Lung (tissue), 12 donors: ENCODE data around the gene NCOA5. TPM values are rescaled to one million over a fixed set of nuclear protein-coding genes. Genes with fewer than 3 reads are reported as not detected.

ENCODE experiments used
- ATAC-seq: fragments of 200-7000 bp; cut with Tn5 transposase; one replicate; pipeline ENCODE4 v1.9.1; 2020; ENCODE audit warnings: moderate number of reproducible peaks; ENCODE audit not compliant: insufficient read depth, low FRiP score
- DNase-seq, 3 donors: peaks; one replicate each; pipeline ENCODE4 v3.0.0-alpha.2; 2013 to 2017
- H3K27ac ChIP-seq, 2 donors: one replicate each; pipeline ENCODE4 v1.5.1; 2013; ENCODE audit warnings: mild to moderate bottlenecking in 2 of 2, moderate library complexity in 2 of 2, control low read depth in 1 of 2, inconsistent platforms in 1 of 2, low read depth in 1 of 2, low read length in 1 of 2
- H3K27me3 ChIP-seq, 3 donors: one replicate each; pipeline ENCODE4 v1.5.1; 2013; ENCODE audit warnings: low read length in 2 of 3; ENCODE audit not compliant: control insufficient read depth in 3 of 3, insufficient read depth in 3 of 3
- H3K36me3 ChIP-seq, 4 donors: one replicate each; pipeline ENCODE4 v1.5.1; 2013; ENCODE audit warnings: low read length in 4 of 4, mild to moderate bottlenecking in 1 of 4, moderate library complexity in 1 of 4; ENCODE audit not compliant: control insufficient read depth in 4 of 4, insufficient read depth in 4 of 4
- H3K4me1 ChIP-seq, 5 donors: one replicate each; pipeline ENCODE4 v1.5.1; 2013; ENCODE audit warnings: low read length in 5 of 5, mild to moderate bottlenecking in 2 of 5, moderate library complexity in 1 of 5; ENCODE audit not compliant: control insufficient read depth in 5 of 5, insufficient read depth in 5 of 5
- H3K4me3 ChIP-seq: one replicate; pipeline ENCODE4 v1.5.1; 2013; ENCODE audit warnings: mild to moderate bottlenecking, control low read depth, moderate library complexity
- H3K9ac ChIP-seq, 2 donors: one replicate each; pipeline ENCODE4 v1.5.1; 2013; ENCODE audit warnings: low read length in 2 of 2, control low read depth in 1 of 2; ENCODE audit not compliant: insufficient read depth in 1 of 2
- H3K9me3 ChIP-seq, 4 donors: one replicate each; pipeline ENCODE4 v1.5.1; 2013; ENCODE audit warnings: low read length in 3 of 4, mild to moderate bottlenecking in 1 of 4, moderate library complexity in 1 of 4; ENCODE audit not compliant: control insufficient read depth in 4 of 4, insufficient read depth in 3 of 4
- WGBS, 2 donors: extraction: QIAGEN DNeasy Blood & Tissue Kit; methylation state at CpG; one replicate each; pipeline ENCODE4 v1.1.7; 2013; 5-methylcytosine and 5-hydroxymethylcytosine counted together
- polyA plus RNA-seq, 2 donors: library from polyadenylated mRNA; stranded (reverse); fragments of 200-250 nt; gene quantifications; one replicate each; pipeline ENCODE4 v1.2.1, GENCODE V29; 2013
- total RNA-seq, 2 donors: library from RNA; depleted of rRNA in 1 of 2; stranded (reverse); fragments of >200 nt in 1 of 2; gene quantifications; one replicate each; pipeline ENCODE4 v1.2.1, GENCODE V29; 2014 to 2021
- TF ChIP-seq, protein P1 (sequence below): IDR thresholded peaks from 2 replicates; pipeline ENCODE4 v1.5.1; 2012; ENCODE audit warnings: mild to moderate bottlenecking; ENCODE audit errors: control extremely low read depth, extremely low read depth
- donor health status: control.
- donor health status: control.
- donor health status: Bipolar disorder and iron deficiency.
- donor health status: healthy.
- donor health status: DM: yes; HTN: yes; CAD: no.

Gene NCOA5
- total and polyA plus RNA-seq, 4 donors = 11.1 to 24.2 (median 15.1) TPM

DNA sequence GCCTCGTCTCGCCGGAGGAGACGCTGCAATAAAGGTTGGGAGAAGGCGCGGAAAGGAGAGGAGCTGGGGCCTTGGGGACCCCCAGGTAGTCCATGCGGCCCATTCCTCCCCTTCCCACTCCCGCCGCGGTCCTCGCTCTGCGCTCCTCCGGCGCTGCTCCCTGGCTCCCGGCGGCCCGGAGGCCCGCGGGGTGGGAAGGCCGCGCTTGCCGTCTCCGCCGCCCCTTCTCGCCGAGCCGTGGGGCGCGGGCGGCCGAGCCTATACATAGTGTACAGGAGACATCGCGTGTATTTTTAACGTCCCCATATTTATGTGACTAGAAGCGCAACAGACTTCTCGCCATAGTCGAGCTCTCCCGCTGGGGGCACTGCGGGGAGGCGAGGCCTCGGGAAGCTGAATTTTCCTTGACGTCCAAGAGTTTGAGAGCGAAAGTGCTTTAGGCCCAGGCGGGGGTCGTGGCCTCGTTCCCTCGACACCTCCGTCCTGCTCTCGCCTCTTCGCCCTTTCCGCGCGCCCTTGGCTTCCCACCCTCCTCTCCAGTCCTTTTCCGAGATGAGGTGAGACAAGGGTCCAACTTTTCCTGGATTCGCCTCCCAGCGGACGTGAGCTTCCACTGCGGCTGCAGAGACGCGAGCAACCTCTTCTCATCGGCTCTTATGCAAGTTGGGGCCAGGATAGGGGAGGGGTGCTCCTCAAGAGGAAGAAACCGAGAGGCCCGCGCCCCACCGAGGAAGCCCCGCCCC, 31.7 kb downstream of the NCOA5 start:
- Histone ChIP-seq H3K36me3 (peaks cover 17 to 24% (median 20%) of the 10 kb centered on the region in 4 donors), H3K4me3 (no peak overlapping the region), H3K9ac (no peak overlapping the region), H3K9me3 (no peaks in the 10 kb centered on the region), H3K27me3 (peaks cover 0 to 11% (median 3%) of the 10 kb centered on the region in 3 donors), H3K27ac (no peak overlapping the region), H3K4me1 (peaks cover 0 to 21% (median 10%) of the 10 kb centered on the region in 5 donors)
- WGBS, 2 donors = 6 to 19% methylated on average over 60 to 66 of the region's 66 CpGs
- ATAC-seq (no peak), DNase-seq (peak; percentile 47 to 60 (median 60))
- TF ChIP-seq, protein P1, sequence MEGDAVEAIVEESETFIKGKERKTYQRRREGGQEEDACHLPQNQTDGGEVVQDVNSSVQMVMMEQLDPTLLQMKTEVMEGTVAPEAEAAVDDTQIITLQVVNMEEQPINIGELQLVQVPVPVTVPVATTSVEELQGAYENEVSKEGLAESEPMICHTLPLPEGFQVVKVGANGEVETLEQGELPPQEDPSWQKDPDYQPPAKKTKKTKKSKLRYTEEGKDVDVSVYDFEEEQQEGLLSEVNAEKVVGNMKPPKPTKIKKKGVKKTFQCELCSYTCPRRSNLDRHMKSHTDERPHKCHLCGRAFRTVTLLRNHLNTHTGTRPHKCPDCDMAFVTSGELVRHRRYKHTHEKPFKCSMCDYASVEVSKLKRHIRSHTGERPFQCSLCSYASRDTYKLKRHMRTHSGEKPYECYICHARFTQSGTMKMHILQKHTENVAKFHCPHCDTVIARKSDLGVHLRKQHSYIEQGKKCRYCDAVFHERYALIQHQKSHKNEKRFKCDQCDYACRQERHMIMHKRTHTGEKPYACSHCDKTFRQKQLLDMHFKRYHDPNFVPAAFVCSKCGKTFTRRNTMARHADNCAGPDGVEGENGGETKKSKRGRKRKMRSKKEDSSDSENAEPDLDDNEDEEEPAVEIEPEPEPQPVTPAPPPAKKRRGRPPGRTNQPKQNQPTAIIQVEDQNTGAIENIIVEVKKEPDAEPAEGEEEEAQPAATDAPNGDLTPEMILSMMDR = no peak

DNA sequence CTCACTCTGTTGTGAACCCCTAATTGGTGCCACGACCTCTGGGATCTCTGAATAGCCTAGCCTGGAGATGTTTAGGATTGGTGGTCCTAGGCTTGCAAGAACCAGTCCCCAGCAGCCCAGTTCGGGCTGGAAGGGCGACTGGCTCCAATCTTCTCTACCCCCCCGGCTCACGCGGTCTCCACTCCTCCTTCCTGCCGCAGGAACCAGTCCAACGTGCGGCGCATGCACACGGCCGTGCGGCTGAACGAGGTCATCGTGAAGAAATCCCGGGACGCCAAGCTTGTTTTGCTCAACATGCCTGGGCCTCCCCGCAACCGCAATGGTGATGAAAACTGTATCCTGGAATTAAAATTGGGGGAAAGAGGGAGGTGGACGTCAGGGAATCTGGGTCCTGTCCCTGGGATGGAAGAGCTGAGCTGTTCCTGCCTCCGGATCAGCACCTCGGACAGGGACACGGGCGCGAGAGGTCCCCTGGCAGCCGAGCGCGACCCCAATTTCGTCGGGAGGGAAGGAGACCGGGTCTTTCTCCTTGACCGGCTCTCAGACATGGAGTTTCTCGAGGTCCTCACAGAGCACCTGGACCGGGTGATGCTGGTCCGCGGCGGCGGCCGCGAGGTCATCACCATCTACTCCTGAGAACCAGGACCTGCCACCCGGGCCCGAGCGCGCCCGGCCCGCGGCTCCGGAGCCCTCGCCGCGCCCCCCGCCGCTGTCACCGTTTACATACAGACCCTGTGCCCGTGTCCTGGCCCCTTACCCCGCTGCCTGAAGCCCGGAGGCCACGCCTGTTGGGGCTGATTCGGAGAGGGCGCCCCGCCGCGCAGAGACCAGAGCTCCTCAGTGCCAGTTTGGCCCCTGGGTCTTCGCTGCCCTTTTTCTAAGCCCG, 32.5 kb downstream of the NCOA5 start:
- TF ChIP-seq, protein P1 = no peak
- Histone ChIP-seq H3K9me3 (no peaks in the 10 kb centered on the region), H3K27ac (no peak overlapping the region), H3K4me1 (peaks cover 0 to 15% (median 10%) of the 10 kb centered on the region in 5 donors), H3K27me3 (peaks cover 0 to 11% (median 3%) of the 10 kb centered on the region in 3 donors), H3K4me3 (no peak overlapping the region), H3K9ac (no peak overlapping the region), H3K36me3 (peaks cover 9 to 20% (median 15%) of the 10 kb centered on the region in 4 donors)
- peak; percentile 74 to 78 (median 77) for DNase-seq
- ATAC-seq = no peak
- 15 to 22% methylated on average over 52 to 65 of the region's 65 CpGs for WGBS, 2 donors

DNA sequence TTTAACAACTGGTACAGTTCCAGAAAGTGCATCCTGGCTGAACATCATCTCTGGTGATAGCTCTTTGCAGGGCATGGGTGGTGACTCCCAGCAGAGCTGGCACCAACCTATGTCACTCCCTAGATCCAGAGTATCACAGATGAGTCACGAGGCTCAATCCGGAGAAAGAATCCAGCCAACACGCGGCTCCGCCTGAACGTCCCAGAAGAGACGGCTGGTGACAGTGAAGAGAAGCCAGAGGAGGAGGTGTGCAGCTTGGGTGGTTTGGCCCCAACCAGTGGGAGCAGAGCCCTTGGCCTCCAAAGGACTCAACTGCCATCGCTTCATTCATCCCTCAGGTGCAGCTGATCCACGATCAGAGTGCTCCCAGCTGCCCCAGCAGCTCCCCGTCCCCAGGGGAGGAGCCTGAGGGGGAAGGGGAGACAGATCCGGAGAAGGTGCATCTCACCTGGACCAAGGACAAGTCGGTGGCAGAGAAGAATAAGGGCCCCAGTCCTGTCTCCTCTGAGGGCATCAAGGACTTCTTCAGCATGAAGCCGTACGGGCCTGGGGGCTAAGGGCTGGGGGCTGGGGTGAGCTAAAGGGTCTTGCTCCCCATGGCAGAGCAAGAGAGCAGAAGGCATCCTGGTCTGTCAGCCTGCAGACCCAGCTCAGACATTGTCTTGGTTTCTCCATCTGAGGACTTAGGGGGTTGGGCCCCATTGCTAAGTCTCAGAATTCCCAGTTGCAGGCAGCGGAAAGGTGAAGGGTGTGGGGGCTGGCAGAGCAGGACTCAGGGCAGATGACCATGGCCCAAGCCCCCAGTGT, 33.5 kb downstream of the NCOA5 start:
- Histone ChIP-seq H3K9ac (no peak overlapping the region), H3K4me1 (peaks cover 0 to 15% (median 10%) of the 10 kb centered on the region in 5 donors), H3K36me3 (peaks cover 1 to 12% (median 7%) of the 10 kb centered on the region in 4 donors), H3K9me3 (no peaks in the 10 kb centered on the region), H3K27ac (no peak overlapping the region), H3K4me3 (no peak overlapping the region), H3K27me3 (peaks cover 0 to 11% (median 3%) of the 10 kb centered on the region in 3 donors)
- ATAC-seq = no peak
- TF ChIP-seq, protein P1 = no peak
- WGBS, 2 donors = 83 to 89% methylated on average over 14 to 15 of the region's 15 CpGs
- no peak for DNase-seq
